MCF 10A (cell line): ENCODE data around the gene LYL1. TPM values are rescaled to one million over a fixed set of nuclear protein-coding genes. Genes with fewer than 3 reads are reported as not detected.
A peak's percentile ranks its signal among the peaks of the same experiment; 100 is the strongest.

Experiments used
- BruUV-seq: library from RNA; stranded (reverse); fragments of 400-500 nt; replicated peaks from 2 replicates; lab custom pipeline; 2021; lab: Mats Ljungman, UMichigan
- CTCF ChIA-PET: fragments of 300-600 bp; sonication (Branson Sonifier 250); formaldehyde crosslinking; extraction: SDS; loops from one replicate; lab custom pipeline; 2021; ENCODE audit warnings: antibody characterized with exemption, inconsistent platforms; lab: Yijun Ruan, JAX
- POLR2A ChIA-PET: fragments of 300-600, 350-650 bp; sonication (Branson Sonifier 250); formaldehyde crosslinking; extraction: SDS; loops from one replicate; lab custom pipeline; 2020; ENCODE audit warnings: antibody characterized with exemption, inconsistent platforms; lab: Yijun Ruan, JAX
- DNase-seq: peaks from one replicate; pipeline ENCODE4 v3.0.0-alpha.2; 2018; ENCODE audit not compliant: unreplicated experiment
- H3K27ac Mint-ChIP-seq: one replicate; pipeline ENCODE4 v1.8.0; 2022; ENCODE audit warnings: mild to moderate bottlenecking, low read depth, mixed read lengths; ENCODE audit not compliant: unreplicated experiment
- H3K27me3 Mint-ChIP-seq: one replicate; pipeline ENCODE4 v1.8.0; 2022; ENCODE audit warnings: mixed read lengths; ENCODE audit not compliant: insufficient read depth, unreplicated experiment
- H3K36me3 Mint-ChIP-seq: one replicate; pipeline ENCODE4 v1.8.0; 2022; ENCODE audit warnings: mild to moderate bottlenecking, moderate library complexity, mixed read lengths; ENCODE audit not compliant: insufficient read depth, unreplicated experiment
- H3K4me1 Mint-ChIP-seq: one replicate; pipeline ENCODE4 v1.8.0; 2022; ENCODE audit warnings: mixed read lengths; ENCODE audit not compliant: insufficient read depth, unreplicated experiment
- H3K4me3 Mint-ChIP-seq: one replicate; pipeline ENCODE4 v1.8.0; 2022; ENCODE audit warnings: mild to moderate bottlenecking, moderate library complexity, mixed read lengths; ENCODE audit not compliant: unreplicated experiment
- H3K9me3 Mint-ChIP-seq: one replicate; pipeline ENCODE4 v1.8.0; 2022; ENCODE audit warnings: mixed read lengths; ENCODE audit not compliant: unreplicated experiment
- intact Hi-C: fragments of 100-400 bp; cut with micrococcal nuclease; formaldehyde crosslinking; loops from 2 replicates; pipeline ENCODE4 v1.14.1; 2022
- total RNA-seq: library from RNA; stranded (reverse); gene quantifications from 2 replicates; pipeline ENCODE4 v1.2.3, GENCODE V29; 2022
- TF ChIP-seq, protein P1 (sequence below): fragments of 200-600 bp; IDR thresholded peaks from one replicate; pipeline ENCODE4 v1.8.0; 2022; ENCODE audit warnings: antibody characterized with exemption, mild to moderate bottlenecking; ENCODE audit not compliant: unreplicated experiment

The LYL1 gene
- total RNA-seq, 1 experiment from 2014 or later, result not detected

GRCh38 chr19:13093407-13094105 lies 9.1 kb downstream of the LYL1 start:
- H3K4me3 Mint-ChIP-seq, result no peak overlapping the region
- peaks cover 5% of the 10 kb centered on the region for H3K4me1 Mint-ChIP-seq
- intact Hi-C loops, result loop anchor here (1.0 kb wide), 1 partner anchor 115 kb away; no protein-coding TSS in a partner anchor
- peak; percentile 86 for DNase-seq
- H3K9me3 Mint-ChIP-seq, result no peaks in the 10 kb centered on the region
- H3K27me3 Mint-ChIP-seq, result no peaks in the 10 kb centered on the region
- no TSS peak for BruUV-seq
- CTCF ChIA-PET, result interaction anchor here (0.5 to 7.6 kb wide), 40 partner anchors 7 to 1169 kb away, joined by 3 to 97 read pairs (median 3); partner anchors contain the start of genes DAND5 and ZNF700
- no peak overlapping the region for H3K27ac Mint-ChIP-seq
- TF ChIP-seq, protein P1, sequence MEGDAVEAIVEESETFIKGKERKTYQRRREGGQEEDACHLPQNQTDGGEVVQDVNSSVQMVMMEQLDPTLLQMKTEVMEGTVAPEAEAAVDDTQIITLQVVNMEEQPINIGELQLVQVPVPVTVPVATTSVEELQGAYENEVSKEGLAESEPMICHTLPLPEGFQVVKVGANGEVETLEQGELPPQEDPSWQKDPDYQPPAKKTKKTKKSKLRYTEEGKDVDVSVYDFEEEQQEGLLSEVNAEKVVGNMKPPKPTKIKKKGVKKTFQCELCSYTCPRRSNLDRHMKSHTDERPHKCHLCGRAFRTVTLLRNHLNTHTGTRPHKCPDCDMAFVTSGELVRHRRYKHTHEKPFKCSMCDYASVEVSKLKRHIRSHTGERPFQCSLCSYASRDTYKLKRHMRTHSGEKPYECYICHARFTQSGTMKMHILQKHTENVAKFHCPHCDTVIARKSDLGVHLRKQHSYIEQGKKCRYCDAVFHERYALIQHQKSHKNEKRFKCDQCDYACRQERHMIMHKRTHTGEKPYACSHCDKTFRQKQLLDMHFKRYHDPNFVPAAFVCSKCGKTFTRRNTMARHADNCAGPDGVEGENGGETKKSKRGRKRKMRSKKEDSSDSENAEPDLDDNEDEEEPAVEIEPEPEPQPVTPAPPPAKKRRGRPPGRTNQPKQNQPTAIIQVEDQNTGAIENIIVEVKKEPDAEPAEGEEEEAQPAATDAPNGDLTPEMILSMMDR, result peak; percentile 95
- H3K36me3 Mint-ChIP-seq, result peaks cover 11% of the 10 kb centered on the region
- POLR2A ChIA-PET, result interaction anchor here (0.7 to 1.0 kb wide), 4 partner anchors 109 to 1446 kb away, joined by 3 to 4 read pairs (median 4); no protein-coding TSS in a partner anchor

- no TSS peak for BruUV-seq
- no peak overlapping the region for H3K27ac Mint-ChIP-seq
- peaks cover 5% of the 10 kb centered on the region for H3K4me1 Mint-ChIP-seq
- no peaks in the 10 kb centered on the region for H3K9me3 Mint-ChIP-seq
- H3K36me3 Mint-ChIP-seq, result peaks cover 11% of the 10 kb centered on the region
- ChIA-PET CTCF (interaction anchor here (0.6 to 7.6 kb wide), 18 partner anchors 14 to 520 kb away, joined by 3 to 97 read pairs (median 6); partner anchors contain the start of gene DAND5), POLR2A (interaction anchor here (1.0 kb wide), 1 partner anchor 115 kb away, joined by 3 read pairs; no protein-coding TSS in a partner anchor)
- no peak overlapping the region for H3K4me3 Mint-ChIP-seq
- no peaks in the 10 kb centered on the region for H3K27me3 Mint-ChIP-seq
- TF ChIP-seq, protein P1, result no peak
- DNase-seq, result no peak
- intact Hi-C loops, result no loop called here
Measured at GRCh38 chr19:13092606-13093235, 9.9 kb downstream of the LYL1 start.

DNA sequence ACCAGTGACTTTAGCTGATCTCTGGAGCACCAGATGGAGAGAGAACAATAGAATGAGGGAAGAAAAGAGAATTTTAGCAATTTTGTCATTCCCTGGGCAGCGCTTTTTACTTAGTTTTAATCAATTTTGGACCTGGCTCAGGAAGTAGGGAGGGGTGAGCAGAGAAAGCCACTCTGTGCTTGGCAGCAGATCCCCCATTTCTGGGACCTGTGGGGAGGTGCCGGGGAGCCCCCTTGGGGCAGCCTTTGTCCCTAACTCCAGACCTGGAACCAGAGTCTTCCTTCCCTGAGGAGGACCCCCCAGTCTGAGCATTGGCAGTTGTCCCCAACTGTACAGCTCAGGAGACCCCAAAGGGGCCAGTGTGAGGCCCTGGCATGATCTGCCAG lies 10.5 kb downstream of the LYL1 start:
- POLR2A ChIA-PET, result no interaction called here
- no peaks in the 10 kb centered on the region for H3K27me3 Mint-ChIP-seq
- no peak overlapping the region for H3K4me3 Mint-ChIP-seq
- no TSS peak for BruUV-seq
- peaks cover 11% of the 10 kb centered on the region for H3K36me3 Mint-ChIP-seq
- peaks cover 5% of the 10 kb centered on the region for H3K4me1 Mint-ChIP-seq
- intact Hi-C loops, result no loop called here
- CTCF ChIA-PET, result interaction anchor here (0.6 to 7.6 kb wide), 8 partner anchors 24 to 309 kb away, joined by 3 to 97 read pairs (median 6); no protein-coding TSS in a partner anchor
- H3K9me3 Mint-ChIP-seq, result no peaks in the 10 kb centered on the region
- no peak overlapping the region for H3K27ac Mint-ChIP-seq
- DNase-seq, result no peak
- TF ChIP-seq, protein P1, result no peak
